CD8-positive, alpha-beta memory T cell (primary cell): ENCODE measurements around the gene ZDHHC11. TPM values are rescaled to one million over a fixed set of nuclear protein-coding genes. Genes with fewer than 3 reads are reported as not detected.
A peak's percentile ranks its signal among the peaks of the same experiment; 100 is the strongest.
"Not testable (repeated sequence)": the region's sequence is repeated elsewhere in the genome, so short reads cannot be mapped to it uniquely, and the experiment has no call there.

Source experiments
- CTCF ChIA-PET: fragments of 350-600 bp; sonication (Branson Sonifier 250); formaldehyde crosslinking; loops from one replicate; lab custom pipeline; 2021; ENCODE audit warnings: antibody characterized with exemption; lab: Charles Lee
- POLR2A ChIA-PET: fragments of 350-600 bp; sonication (Branson Sonifier 250); formaldehyde crosslinking; loops from one replicate; lab custom pipeline; 2021; ENCODE audit warnings: antibody characterized with exemption; lab: Charles Lee
- DNase-seq, 5 donors: peaks; one replicate each; pipeline versions ENCODE4 v3.0.0 to v3.0.0-alpha.2; 2020 to 2022; ENCODE audit warnings: mixed read lengths in 1 of 5
- H3K27ac ChIP-seq: one replicate; pipeline ENCODE4 v1.7.0; 2013; ENCODE audit warnings: low read depth, mild to moderate bottlenecking, low read length, moderate library complexity
- H3K27me3 ChIP-seq: 2 replicates; pipeline ENCODE4 v1.7.0; 2013; ENCODE audit warnings: low read length, mild to moderate bottlenecking; ENCODE audit not compliant: insufficient read depth, poor library complexity, severe bottlenecking
- H3K36me3 ChIP-seq: 2 replicates; pipeline ENCODE4 v1.7.0; 2013; ENCODE audit warnings: mild to moderate bottlenecking, low read length, moderate library complexity; ENCODE audit not compliant: insufficient read depth
- H3K4me1 ChIP-seq: 2 replicates; pipeline ENCODE4 v1.7.0; 2013; ENCODE audit warnings: mild to moderate bottlenecking, low read length, moderate library complexity; ENCODE audit not compliant: insufficient read depth
- H3K4me3 ChIP-seq: 2 replicates; pipeline ENCODE4 v1.7.0; 2013; ENCODE audit warnings: mild to moderate bottlenecking, low read length
- H3K9me3 ChIP-seq: 2 replicates; pipeline ENCODE4 v1.7.0; 2013; ENCODE audit warnings: mild to moderate bottlenecking, low read length
- H3K27ac Mint-ChIP-seq, 8 donors: one replicate each; pipeline ENCODE4 v1.8.0; 2020 to 2021; ENCODE audit warnings: mixed read lengths in 8 of 8, mild to moderate bottlenecking in 6 of 8, inconsistent platforms in 3 of 8, moderate library complexity in 3 of 8
- H3K27me3 Mint-ChIP-seq, 2 donors: one replicate each; pipeline ENCODE4 v1.8.0; 2020 to 2021; ENCODE audit warnings: mixed read lengths in 2 of 2, mild to moderate bottlenecking in 1 of 2, moderate library complexity in 1 of 2
- H3K36me3 Mint-ChIP-seq, 3 donors: one replicate each; pipeline ENCODE4 v1.8.0; 2020 to 2021; ENCODE audit warnings: mixed read lengths in 3 of 3, inconsistent platforms in 1 of 3, mild to moderate bottlenecking in 1 of 3
- H3K4me1 Mint-ChIP-seq, 3 donors: one replicate each; pipeline ENCODE4 v1.8.0; 2020 to 2021; ENCODE audit warnings: mixed read lengths in 3 of 3, inconsistent platforms in 1 of 3, mild to moderate bottlenecking in 1 of 3
- H3K4me3 Mint-ChIP-seq, 7 donors: one replicate each; pipeline ENCODE4 v1.8.0; 2020 to 2021; ENCODE audit warnings: mixed read lengths in 7 of 7, mild to moderate bottlenecking in 6 of 7, moderate library complexity in 4 of 7, inconsistent platforms in 2 of 7
- H3K9me3 Mint-ChIP-seq, 5 donors: one replicate each; pipeline ENCODE4 v1.8.0; 2020 to 2022; ENCODE audit warnings: mixed read lengths in 5 of 5, mild to moderate bottlenecking in 3 of 5, moderate library complexity in 2 of 5, inconsistent platforms in 1 of 5
- polyA plus RNA-seq: library from polyadenylated mRNA; unstranded; fragments of 300-500 nt; fragmentation: Illumina TruSeq; gene quantifications from one replicate; pipeline ENCODE4 v1.2.3, GENCODE V29; 2021
- total RNA-seq, 2 experiments: library from RNA; stranded (reverse); gene quantifications; one replicate each; pipeline ENCODE4 v1.2.3, GENCODE V29; 2021

The ZDHHC11 gene
- total and polyA plus RNA-seq, 3 experiments from 2014 or later = 4.5 to 7.2 TPM; not detected in 1

GRCh38 chr5:848671-849111 lies 2.1 kb downstream of the ZDHHC11 start:
- POLR2A ChIA-PET = no interaction called here
- Histone ChIP-seq H3K27ac (no peak overlapping the region), H3K27me3 (no peaks in the 10 kb centered on the region), H3K36me3 (no peaks in the 10 kb centered on the region), H3K4me1 (no peaks in the 10 kb centered on the region), H3K9me3 (no peaks in the 10 kb centered on the region), H3K4me3 (no peak overlapping the region)
- H3K4me3 Mint-ChIP-seq = no peak overlapping the region
- H3K27ac Mint-ChIP-seq = no peak overlapping the region
- CTCF ChIA-PET = no interaction called here
- H3K27me3 Mint-ChIP-seq = peaks cover 1 to 8% of the 10 kb centered on the region in 2 donors
- peaks cover 4 to 7% (median 7%) of the 10 kb centered on the region in 3 donors for H3K4me1 Mint-ChIP-seq
- no peaks in the 10 kb centered on the region for H3K36me3 Mint-ChIP-seq
- peak in 1 of 5 donors; percentile 36 for DNase-seq
- no peaks in the 10 kb centered on the region for H3K9me3 Mint-ChIP-seq

- H3K4me1 Mint-ChIP-seq, H3K9me3 Mint-ChIP-seq, H3K9me3 ChIP-seq, H3K27me3 Mint-ChIP-seq, H3K4me3 Mint-ChIP-seq, DNase-seq, H3K27ac ChIP-seq, POLR2A ChIA-PET, H3K4me1 ChIP-seq, H3K4me3 ChIP-seq, H3K36me3 ChIP-seq, H3K27ac Mint-ChIP-seq, H3K27me3 ChIP-seq, CTCF ChIA-PET, H3K36me3 Mint-ChIP-seq: not testable (repeated sequence)
Measured at GRCh38 chr5:847736-848135, 3.0 kb downstream of the ZDHHC11 start.

- CTCF ChIA-PET, H3K4me3 ChIP-seq, H3K4me3 Mint-ChIP-seq, H3K9me3 ChIP-seq, H3K27me3 Mint-ChIP-seq, H3K36me3 Mint-ChIP-seq, POLR2A ChIA-PET, H3K27ac ChIP-seq, H3K36me3 ChIP-seq, H3K4me1 ChIP-seq, H3K27ac Mint-ChIP-seq, H3K4me1 Mint-ChIP-seq, H3K27me3 ChIP-seq, H3K9me3 Mint-ChIP-seq: not testable (repeated sequence)
- peak in 1 of 5 donors; percentile 30 for DNase-seq
Measured at GRCh38 chr5:847212-847611, 3.6 kb downstream of the ZDHHC11 start.

- H3K27ac ChIP-seq, H3K36me3 Mint-ChIP-seq, H3K4me3 Mint-ChIP-seq, H3K4me3 ChIP-seq, H3K27me3 ChIP-seq, H3K9me3 Mint-ChIP-seq, H3K4me1 Mint-ChIP-seq, H3K4me1 ChIP-seq, CTCF ChIA-PET, H3K27me3 Mint-ChIP-seq, POLR2A ChIA-PET, H3K36me3 ChIP-seq, H3K9me3 ChIP-seq: not testable (repeated sequence)
- H3K27ac Mint-ChIP-seq = peak overlapping the region in 6 of 8 donors; percentile 9 to 73 (median 53)
- DNase-seq = peak in 1 of 5 donors; percentile 37
Measured at GRCh38 chr5:846602-847091, 4.1 kb downstream of the ZDHHC11 start.

GRCh38 chr5:845676-846601 lies 4.8 kb downstream of the ZDHHC11 start:
- H3K9me3 Mint-ChIP-seq = not testable (repeated sequence)

DNA sequence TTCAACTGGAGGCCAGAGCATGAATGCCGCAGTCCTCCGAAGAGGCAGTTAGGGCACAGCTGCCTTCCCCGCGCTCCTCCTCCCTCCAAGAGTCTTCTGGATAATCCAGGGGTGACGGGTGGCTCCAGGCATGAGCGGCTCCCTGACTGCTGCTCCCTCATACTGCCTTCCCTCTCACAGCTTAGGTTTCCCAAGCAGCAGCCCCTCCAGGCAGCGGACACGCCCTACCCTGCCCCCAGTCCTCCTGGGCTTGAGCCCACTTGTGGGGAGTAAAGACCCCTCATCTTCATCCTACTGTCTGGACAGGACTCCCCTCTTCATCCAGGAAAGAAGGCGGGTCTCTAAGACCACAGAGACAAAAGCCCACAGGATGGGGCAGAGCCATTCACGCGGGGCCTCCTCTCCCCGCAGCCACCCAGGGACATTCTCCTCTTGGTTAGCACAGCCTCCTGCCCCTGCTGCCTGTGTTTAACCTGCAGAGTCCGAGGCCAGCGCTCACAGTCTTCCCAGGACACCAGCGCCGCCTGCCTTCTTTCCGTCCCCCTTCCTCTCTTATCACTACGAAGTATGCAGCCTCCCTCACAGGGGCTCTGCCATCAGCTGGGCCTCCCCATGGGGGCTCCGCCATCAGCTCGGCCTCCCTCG lies 5.6 kb downstream of the ZDHHC11 start:
- H3K4me1 ChIP-seq, H3K4me1 Mint-ChIP-seq, H3K27ac ChIP-seq, H3K36me3 Mint-ChIP-seq, H3K4me3 ChIP-seq, CTCF ChIA-PET, H3K36me3 ChIP-seq, H3K27me3 ChIP-seq, H3K9me3 Mint-ChIP-seq, H3K4me3 Mint-ChIP-seq, DNase-seq, POLR2A ChIA-PET, H3K9me3 ChIP-seq, H3K27ac Mint-ChIP-seq, H3K27me3 Mint-ChIP-seq: not testable (repeated sequence)

More at GRCh38 chr5:845676-846601, 4.8 kb downstream of the ZDHHC11 start:
- POLR2A ChIA-PET, H3K4me1 ChIP-seq, H3K4me3 ChIP-seq, H3K36me3 Mint-ChIP-seq, H3K36me3 ChIP-seq, CTCF ChIA-PET, H3K4me1 Mint-ChIP-seq, H3K27me3 Mint-ChIP-seq, H3K9me3 ChIP-seq, H3K27ac ChIP-seq, H3K4me3 Mint-ChIP-seq, H3K27me3 ChIP-seq: not testable (repeated sequence)
- H3K27ac Mint-ChIP-seq = peak overlapping the region in 3 of 8 donors; percentile 43 to 73 (median 60)
- peak in 1 of 5 donors; percentile 28 for DNase-seq

DNA sequence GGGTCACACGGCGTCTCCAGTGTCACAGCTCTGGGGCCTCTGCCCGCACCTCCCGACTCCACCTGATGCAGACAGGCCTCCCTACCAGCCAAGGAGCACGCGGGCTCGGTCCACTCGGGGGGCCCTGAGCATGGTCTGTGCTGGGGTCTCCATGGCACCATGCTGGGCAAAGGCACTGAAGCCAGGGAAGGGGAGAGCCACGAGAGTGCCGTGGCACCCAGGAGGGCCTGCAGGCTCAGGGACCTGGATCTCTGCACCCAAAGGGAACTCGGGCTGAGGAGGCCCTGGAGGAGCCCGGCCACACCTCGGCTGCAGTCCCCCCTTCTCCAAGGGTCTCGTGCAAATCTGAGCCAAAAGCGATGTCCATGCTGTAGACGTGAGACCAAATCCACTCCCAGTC lies 6.4 kb downstream of the ZDHHC11 start:
- not testable (repeated sequence) for H3K36me3 Mint-ChIP-seq, H3K9me3 Mint-ChIP-seq

DNA sequence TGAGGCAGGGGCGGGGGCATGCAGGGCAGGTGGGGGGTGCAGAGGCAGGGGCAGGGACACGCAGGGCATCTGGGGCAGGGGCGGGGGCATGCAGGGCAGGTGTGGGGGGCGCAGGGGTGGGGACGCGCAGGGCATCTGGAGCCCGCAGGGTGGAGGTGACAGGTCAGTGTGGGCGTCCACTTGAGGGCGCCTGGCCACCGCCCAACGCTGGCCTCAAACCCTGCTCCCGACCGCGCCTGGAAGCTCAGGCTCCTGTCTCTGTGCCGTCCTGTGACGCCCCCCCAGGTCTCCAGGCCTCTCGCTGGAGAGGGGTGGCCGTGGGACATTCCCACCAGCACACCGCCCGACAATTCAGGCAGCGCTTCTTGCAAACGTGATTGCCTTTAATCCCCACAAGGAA lies 6.9 kb downstream of the ZDHHC11 start:
- H3K9me3 Mint-ChIP-seq, H3K4me1 Mint-ChIP-seq, H3K27me3 ChIP-seq, POLR2A ChIA-PET, H3K4me1 ChIP-seq, H3K27ac ChIP-seq, CTCF ChIA-PET, H3K4me3 ChIP-seq, H3K4me3 Mint-ChIP-seq, H3K36me3 ChIP-seq, H3K27me3 Mint-ChIP-seq, H3K36me3 Mint-ChIP-seq, H3K27ac Mint-ChIP-seq, H3K9me3 ChIP-seq: not testable (repeated sequence)
- peak in 1 of 5 donors; percentile 42 for DNase-seq

More for the DNA sequence above, 6.4 kb downstream of the ZDHHC11 start:
- H3K27ac ChIP-seq, H3K9me3 ChIP-seq, H3K4me1 ChIP-seq, H3K4me1 Mint-ChIP-seq, H3K27ac Mint-ChIP-seq, H3K27me3 ChIP-seq, H3K4me3 ChIP-seq, H3K36me3 ChIP-seq, CTCF ChIA-PET, H3K27me3 Mint-ChIP-seq, POLR2A ChIA-PET, H3K4me3 Mint-ChIP-seq: not testable (repeated sequence)
- DNase-seq = peak in 1 of 5 donors; percentile 41
